SK-N-SH (cell line): ENCODE measurements around the gene KCNIP4. TPM values are rescaled to one million over a fixed set of nuclear protein-coding genes. Genes with fewer than 3 reads are reported as not detected.

Experiments used
- CTCF ChIA-PET: fragments of 300-600, 350-600 bp; formaldehyde crosslinking; extraction: SDS; loops from one replicate; lab custom pipeline; 2021; lab: Yijun Ruan, JAX
- POLR2A ChIA-PET: fragments of 350-600 bp; sonication (Branson Sonifier 250); formaldehyde crosslinking; extraction: SDS; loops from one replicate; lab custom pipeline; 2020; ENCODE audit warnings: antibody characterized with exemption, inconsistent platforms; lab: Yijun Ruan, JAX
- DNase-seq: peaks from one replicate; pipeline ENCODE4 v3.0.0; 2012
- H2AFZ ChIP-seq: fragments of 200-600 bp; sonication (generic); 2 replicates; pipeline ENCODE4 v1.8.1; 2016; ENCODE audit warnings: antibody characterized with exemption, mild to moderate bottlenecking, low read depth
- H3F3A ChIP-seq: fragments of 200-600 bp; sonication (generic); replicated peaks from 2 replicates; pipeline ENCODE3; 2016; ENCODE audit warnings: antibody characterized with exemption, mild to moderate bottlenecking; ENCODE audit not compliant: insufficient read depth
- H3K27ac ChIP-seq, 2 experiments: fragments of 200-500 bp in 1 of 2; fragments of 200-600 bp in 1 of 2; sonication (Bioruptor generic) in 1 of 2; sonication (generic), shearing (Covaris generic) in 1 of 2; 2 replicates each; pipeline versions ENCODE4 v1.5.1 to v1.6.1; 2014 to 2016; ENCODE audit warnings: low read depth in 2 of 2, inconsistent platforms in 1 of 2, low read length in 1 of 2, mild to moderate bottlenecking in 1 of 2, mixed read lengths in 1 of 2
- H3K27me3 ChIP-seq: fragments of 200-600 bp; sonication (generic), shearing (Covaris generic); 2 replicates; pipeline ENCODE4 v1.6.1; 2016; ENCODE audit warnings: mixed run types; ENCODE audit not compliant: insufficient read depth
- H3K36me3 ChIP-seq, 2 experiments: fragments of 200-500 bp in 1 of 2; fragments of 200-600 bp in 1 of 2; sonication (Bioruptor generic) in 1 of 2; sonication (generic) in 1 of 2; replicated peaks in 1 of 2; 2 replicates each; pipeline versions ENCODE3 to v1.5.1; 2014 to 2016; ENCODE audit warnings: low read length in 1 of 2, mild to moderate bottlenecking in 1 of 2; ENCODE audit not compliant: insufficient read depth in 2 of 2, control insufficient read depth in 1 of 2
- H3K4me1 ChIP-seq, 2 experiments: fragments of 200-500 bp in 1 of 2; fragments of 200-600 bp in 1 of 2; sonication (Bioruptor generic) in 1 of 2; sonication (generic), shearing (Covaris generic) in 1 of 2; 2 replicates each; pipeline versions ENCODE4 v1.5.1 to v1.6.1; 2014 to 2016; ENCODE audit warnings: low read depth in 1 of 2, low read length in 1 of 2, mixed run types in 1 of 2; ENCODE audit not compliant: insufficient read depth in 2 of 2, control insufficient read depth in 1 of 2
- H3K4me2 ChIP-seq: fragments of 200-600 bp; sonication (generic), shearing (Covaris generic); 2 replicates; pipeline ENCODE4 v1.6.1; 2017; ENCODE audit warnings: mixed run types
- H3K4me3 ChIP-seq, 2 experiments: fragments of 200-500 bp in 1 of 2; fragments of 200-600 bp in 1 of 2; sonication (Bioruptor generic) in 1 of 2; sonication (generic), shearing (Covaris generic) in 1 of 2; 2 replicates each; pipeline versions ENCODE4 v1.5.1 to v1.8.1; 2014 to 2016; ENCODE audit warnings: low read depth in 2 of 2, inconsistent platforms in 1 of 2, low read length in 1 of 2, mild to moderate bottlenecking in 1 of 2, mixed read lengths in 1 of 2, moderate library complexity in 1 of 2
- H3K79me2 ChIP-seq: fragments of 200-600 bp; sonication (generic); 2 replicates; pipeline ENCODE4 v1.8.1; 2017; ENCODE audit warnings: mild to moderate bottlenecking; ENCODE audit not compliant: insufficient read depth
- H3K9ac ChIP-seq: fragments of 200-600 bp; sonication (generic); 2 replicates; pipeline ENCODE4 v1.6.1; 2017; ENCODE audit warnings: mixed run types
- H3K9me2 ChIP-seq: fragments of 200-600 bp; sonication (generic); 2 replicates; pipeline ENCODE4 v1.6.1; 2017; ENCODE audit warnings: mixed run types
- H3K9me3 ChIP-seq: fragments of 200-600 bp; sonication (generic); 2 replicates; pipeline ENCODE4 v1.6.1; 2017; ENCODE audit warnings: mixed run types, mild to moderate bottlenecking, moderate library complexity
- H4K20me1 ChIP-seq: fragments of 200-600 bp; sonication (generic); 2 replicates; pipeline ENCODE4 v1.6.1; 2017; ENCODE audit warnings: mild to moderate bottlenecking, mixed run types; ENCODE audit not compliant: insufficient read depth
- CTCF ChIP-seq: fragments of 200-600 bp; sonication (generic); IDR thresholded peaks from 2 replicates; pipeline ENCODE4 v1.6.1; 2017; ENCODE audit warnings: antibody characterized with exemption, mild to moderate bottlenecking, moderate library complexity
- FOXM1 ChIP-seq: IDR thresholded peaks from 2 replicates; pipeline ENCODE4 v1.4.0; 2012; ENCODE audit warnings: low read depth, mild to moderate bottlenecking
- GABPA ChIP-seq: IDR thresholded peaks from 2 replicates; pipeline ENCODE4 v1.4.0; 2012; ENCODE audit warnings: low read depth, mild to moderate bottlenecking
- GATA2 ChIP-seq: sonication (generic); formaldehyde crosslinking; IDR thresholded peaks from 2 replicates; pipeline ENCODE4 v1.5.0; 2020; ENCODE audit warnings: mild to moderate bottlenecking, missing genetic modification reagents
- IRF3 ChIP-seq: fragments of 150-350 bp; IDR thresholded peaks from 2 replicates; pipeline ENCODE4 v1.6.1; 2016; ENCODE audit warnings: mild to moderate bottlenecking, low read depth, low read length
- MAX ChIP-seq: IDR thresholded peaks from 2 replicates; pipeline ENCODE4 v1.4.0; 2012; ENCODE audit warnings: low read depth
- MEF2A ChIP-seq: IDR thresholded peaks from 2 replicates; pipeline ENCODE4 v1.4.0; 2012; ENCODE audit warnings: low read depth, borderline replicate concordance
- NFIC ChIP-seq: IDR thresholded peaks from 2 replicates; pipeline ENCODE4 v1.4.0; 2012; ENCODE audit warnings: borderline replicate concordance
- PBX3 ChIP-seq: IDR thresholded peaks from 2 replicates; pipeline ENCODE4; 2012
- REST ChIP-seq: IDR thresholded peaks from 2 replicates; pipeline ENCODE4 v1.6.1; 2012; ENCODE audit warnings: mild to moderate bottlenecking, low read depth, low read length, moderate library complexity
- TAF1 ChIP-seq: IDR thresholded peaks from 2 replicates; pipeline ENCODE4 v1.6.1; 2012; ENCODE audit warnings: low read depth, mild to moderate bottlenecking, low read length, moderate library complexity, borderline replicate concordance
- TCF12 ChIP-seq: IDR thresholded peaks from 2 replicates; pipeline ENCODE4 v1.4.0; 2012
- USF1 ChIP-seq: IDR thresholded peaks from 2 replicates; pipeline ENCODE4 v1.4.0; 2012; ENCODE audit warnings: low read depth, borderline replicate concordance
- YY1 ChIP-seq: IDR thresholded peaks from 2 replicates; pipeline ENCODE4 v1.4.0; 2012; ENCODE audit warnings: low read depth, mild to moderate bottlenecking
- WGBS: methylation state at CpG from one replicate; pipeline ENCODE4 v1.1.6; 2017; ENCODE audit warnings: low lambda C conversion rate; 5-methylcytosine and 5-hydroxymethylcytosine counted together
- polyA plus RNA-seq, 3 experiments: library from polyadenylated mRNA; depleted of rRNA; stranded (reverse); fragments of >200 nt; gene quantifications; 2 replicates each; pipeline ENCODE4 v1.2.3, GENCODE V29; 2012

KCNIP4 gene
- polyA plus RNA-seq, 1 of the 3 experiments (the other 2 are of a cell fraction): 0.18 TPM

GRCh38 chr4:21457086-21457840 lies 491.3 kb downstream of the KCNIP4 start:
- 29% methylated on average over 6 of the region's 6 CpGs for WGBS

GRCh38 chr4:21454831-21455230 lies 493.7 kb downstream of the KCNIP4 start:
- no peaks in the 10 kb centered on the region for H3K36me3 ChIP-seq
- no peak for DNase-seq
- H3K9me3 ChIP-seq: no peaks in the 10 kb centered on the region
- WGBS: 21% methylated on average over 1 of the region's 1 CpG
- H3K27me3 ChIP-seq: peaks cover 8% of the 10 kb centered on the region; the same call in 1 of the 2 replicates
- H3K9me2 ChIP-seq: no peaks in the 10 kb centered on the region
- 0 out of 4 replicates have a peak, but pooled peaks cover 0 to 4% of the 10 kb centered on the region in 2 experiments for H3K4me1 ChIP-seq
- no peaks in the 10 kb centered on the region for H4K20me1 ChIP-seq
- no peak overlapping the region for H3K4me3 ChIP-seq
- no peak overlapping the region for H3K9ac ChIP-seq
- H3K4me2 ChIP-seq: no peak overlapping the region
- H3K79me2 ChIP-seq: no peaks in the 10 kb centered on the region
- no peaks in the 10 kb centered on the region for H3F3A ChIP-seq
- ChIA-PET POLR2A (no interaction called here), CTCF (interaction anchor here (1.2 kb wide), 1 partner anchor 13 kb away, joined by 3 read pairs; no protein-coding TSS in a partner anchor)
- no peak overlapping the region for H2AFZ ChIP-seq
- no peak overlapping the region for H3K27ac ChIP-seq
- no peak for TF ChIP-seq IRF3
- TF ChIP-seq CTCF: no peak
- TF ChIP-seq TAF1: no peak
- TF ChIP-seq MEF2A: no peak
- TF ChIP-seq PBX3: no peak
- no peak for TF ChIP-seq YY1
- no peak for TF ChIP-seq USF1
- TF ChIP-seq GATA2 (CRISPR knock-in tag): no peak

More at GRCh38 chr4:21457086-21457840, 491.3 kb downstream of the KCNIP4 start:
- peaks cover 8% of the 10 kb centered on the region; the same call in 1 of the 2 replicates for H3K27me3 ChIP-seq
- no peaks in the 10 kb centered on the region for H4K20me1 ChIP-seq
- no peak for DNase-seq
- TF ChIP-seq GABPA: no peak
- no peak for TF ChIP-seq NFIC
- no peak for TF ChIP-seq MAX
- no peak for TF ChIP-seq TCF12
- no peak for TF ChIP-seq REST
- no peak for TF ChIP-seq FOXM1
- no peak overlapping the region for H3K4me2 ChIP-seq
- no peaks in the 10 kb centered on the region for H3K9me2 ChIP-seq
- H3K4me3 ChIP-seq: no peak overlapping the region
- H3K27ac ChIP-seq: no peak overlapping the region
- H3K4me1 ChIP-seq: 0 out of 4 replicates have a peak, but pooled peaks cover 0 to 4% of the 10 kb centered on the region in 2 experiments
- no peaks in the 10 kb centered on the region for H3K9me3 ChIP-seq
- H3K79me2 ChIP-seq: no peaks in the 10 kb centered on the region
- H3K36me3 ChIP-seq: no peaks in the 10 kb centered on the region
- no peak overlapping the region for H3K9ac ChIP-seq
- CTCF ChIA-PET: interaction anchor here (2.0 kb wide), 1 partner anchor 12 kb away, joined by 7 read pairs; no protein-coding TSS in a partner anchor
- POLR2A ChIA-PET: no interaction called here
- H3F3A ChIP-seq: no peaks in the 10 kb centered on the region
- no peak overlapping the region for H2AFZ ChIP-seq
